Activated CD8-positive, alpha-beta memory T cell treated with anti-CD3 and anti-CD28 coated beads for 48 hours (primary cell): Measurements from ENCODE around the gene DDR2.

Experiments
- DNase-seq, 3 experiments: peaks; one replicate each; pipeline ENCODE4 v3.0.0-alpha.2; 2020; ENCODE audit warnings: low read depth in 2 of 3, low spot score in 2 of 3

Gene DDR2

GRCh38 chr1:162629077-162629627, 3.1 kb upstream of the DDR2 start:
- DNase-seq: no peak

- no peak for DNase-seq
Measured at GRCh38 chr1:162629651-162630050, 2.6 kb upstream of the DDR2 start.

GRCh38 chr1:162631546-162632191, 595 bp upstream of the DDR2 start:
- DNase-seq: no peak

- no peak for DNase-seq
Measured at GRCh38 chr1:162632698-162633080, 425 bp downstream of the DDR2 start.

GRCh38 chr1:162633081-162633762, 958 bp downstream of the DDR2 start:
- DNase-seq: no peak

- no peak for DNase-seq
Measured at GRCh38 chr1:162635418-162635817, 3.2 kb downstream of the DDR2 start.

GRCh38 chr1:162639718-162640117, 7.5 kb downstream of the DDR2 start:
- no peak for DNase-seq

- no peak for DNase-seq
Measured at GRCh38 chr1:162641114-162641513, 8.8 kb downstream of the DDR2 start.

GRCh38 chr1:162644986-162645314, 12.7 kb downstream of the DDR2 start:
- no peak for DNase-seq

- DNase-seq: no peak
Measured at GRCh38 chr1:162645666-162646065, 13.4 kb downstream of the DDR2 start.

- DNase-seq: no peak
Measured at GRCh38 chr1:162649583-162649982, 17.3 kb downstream of the DDR2 start.

GRCh38 chr1:162654915-162655620, 22.8 kb downstream of the DDR2 start:
- no peak for DNase-seq

- no peak for DNase-seq
Measured at GRCh38 chr1:162656266-162656665, 24.0 kb downstream of the DDR2 start.

- DNase-seq: no peak
Measured at GRCh38 chr1:162660574-162660973, 28.3 kb downstream of the DDR2 start.

- DNase-seq: no peak
Measured at GRCh38 chr1:162661336-162661735, 29.1 kb downstream of the DDR2 start.

- DNase-seq: no peak
Measured at GRCh38 chr1:162662013-162662412, 29.7 kb downstream of the DDR2 start.

- DNase-seq: no peak
Measured at GRCh38 chr1:162663086-162663485, 30.8 kb downstream of the DDR2 start.

GRCh38 chr1:162663589-162664106, 31.4 kb downstream of the DDR2 start:
- no peak for DNase-seq

GRCh38 chr1:162666006-162666645, 33.9 kb downstream of the DDR2 start:
- no peak for DNase-seq

GRCh38 chr1:162667381-162668080, 35.3 kb downstream of the DDR2 start:
- no peak for DNase-seq
